EH (cell line): ENCODE data around the gene ADSL.
"Not testable (repeated sequence)": the region's sequence is repeated elsewhere in the genome, so short reads cannot be mapped to it uniquely, and the experiment has no call there.

Source experiments
- DNase-seq: peaks from one replicate; pipeline ENCODE4 v3.0.0-alpha.2; 2015; ENCODE audit warnings: low read depth

ADSL gene

GRCh38 chr22:40346185-40347118 lies at the start of gene ADSL:
TSS of gene ADSL (plus strand) at chr22:40346500. CDS start at chr22:40346559, 59 bp downstream.
- peak; percentile 89 for DNase-seq

GRCh38 chr22:40300316-40300715 lies 46.0 kb upstream of the ADSL start:
- DNase-seq, result no peak

DNA sequence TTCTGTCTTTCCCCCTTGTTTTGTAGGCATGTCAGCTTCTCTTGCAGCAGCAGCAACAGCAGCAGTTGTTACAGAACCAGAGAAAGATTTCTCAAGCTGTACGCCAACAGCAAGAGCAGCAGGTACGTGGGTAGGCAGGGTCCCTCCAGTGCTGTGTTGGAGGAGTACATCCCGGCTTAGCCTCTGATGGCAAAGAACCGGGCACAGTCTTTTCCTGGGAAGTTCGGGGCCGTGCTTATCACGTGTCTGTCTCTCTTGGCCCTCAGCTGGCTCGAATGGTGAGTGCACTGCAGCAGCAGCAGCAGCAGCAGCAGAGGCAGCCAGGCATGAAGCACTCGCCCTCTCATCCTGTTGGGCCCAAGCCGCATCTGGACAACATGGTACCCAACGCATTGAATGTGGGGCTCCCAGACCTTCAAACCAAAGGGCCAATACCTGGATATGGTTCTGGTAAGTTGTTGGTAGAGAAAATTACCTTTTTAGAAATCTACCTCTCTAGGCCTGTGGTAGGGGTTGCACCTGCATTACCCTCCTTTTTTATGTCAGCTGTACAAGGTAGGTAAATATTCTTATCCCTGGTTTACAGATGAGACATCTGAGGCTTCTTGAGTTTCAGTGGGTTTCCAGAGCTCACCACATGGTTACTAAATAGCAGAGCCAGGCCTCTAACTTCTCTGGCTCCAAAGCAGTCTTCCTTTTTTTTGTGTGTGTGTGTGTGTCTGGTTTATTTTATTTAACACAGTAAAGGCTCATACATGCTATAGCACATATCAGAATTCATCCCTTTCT lies 45.2 kb upstream of the ADSL start:
- no peak for DNase-seq

DNA sequence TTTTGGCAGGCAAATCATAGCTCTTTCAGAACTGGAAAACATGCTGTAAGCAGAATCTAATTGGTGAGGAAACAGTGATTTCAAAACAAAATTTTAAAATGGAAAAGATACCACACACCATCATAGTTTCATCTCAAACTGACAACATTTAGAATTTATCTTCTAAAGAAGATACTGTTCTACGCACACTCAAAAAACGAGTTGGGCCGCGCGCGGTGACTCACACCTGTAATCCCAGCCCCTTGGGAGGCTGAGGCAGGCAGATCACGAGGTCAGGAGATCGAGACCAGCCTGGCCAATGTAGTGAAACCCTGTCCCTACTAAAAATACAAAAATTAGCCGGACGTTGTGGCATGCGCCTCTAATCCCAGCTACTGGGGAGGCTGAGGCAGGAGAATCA lies 44.2 kb upstream of the ADSL start:
- no peak for DNase-seq

DNA sequence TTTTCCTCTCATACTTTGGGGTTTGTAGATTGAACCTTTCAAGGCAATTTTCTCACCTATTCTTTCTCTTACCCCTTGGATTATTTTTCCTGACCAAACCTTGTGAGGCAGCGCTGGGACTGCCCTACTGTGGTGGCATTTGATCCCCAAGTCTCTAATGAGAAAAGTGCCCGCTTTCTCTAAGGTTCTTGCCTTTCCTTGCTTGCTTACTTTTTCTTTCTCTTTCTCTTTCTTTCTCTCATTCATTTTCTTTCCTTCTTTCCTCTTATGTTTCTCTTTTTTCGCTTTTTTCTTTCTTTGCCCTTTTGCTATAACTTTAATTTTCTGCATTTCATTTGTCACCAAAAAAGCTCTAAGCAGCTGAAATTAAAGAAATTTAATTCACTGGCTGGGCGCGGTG lies 40.7 kb upstream of the ADSL start:
- DNase-seq, result no peak

GRCh38 chr22:40308999-40309573 lies 37.2 kb upstream of the ADSL start:
- DNase-seq, result no peak

DNA sequence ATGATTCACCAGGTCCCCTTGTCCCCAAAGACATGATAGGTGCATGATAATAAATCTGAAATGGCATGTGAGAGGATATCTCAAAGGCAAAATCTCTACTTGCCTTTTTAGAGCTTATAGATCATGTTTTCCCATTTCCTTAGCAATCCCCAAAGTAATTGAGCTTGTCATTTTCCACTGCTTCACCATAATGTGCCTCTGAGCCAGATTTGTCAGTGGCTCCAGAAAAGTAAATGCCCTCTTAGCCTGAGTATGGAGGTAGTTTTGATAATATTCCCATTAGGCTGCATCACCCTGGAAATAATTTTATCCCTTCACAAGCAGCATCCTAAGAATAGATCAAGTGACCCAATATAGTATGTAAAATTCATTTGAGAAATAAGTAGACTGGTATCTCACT lies 36.7 kb upstream of the ADSL start:
- DNase-seq, result no peak

DNA sequence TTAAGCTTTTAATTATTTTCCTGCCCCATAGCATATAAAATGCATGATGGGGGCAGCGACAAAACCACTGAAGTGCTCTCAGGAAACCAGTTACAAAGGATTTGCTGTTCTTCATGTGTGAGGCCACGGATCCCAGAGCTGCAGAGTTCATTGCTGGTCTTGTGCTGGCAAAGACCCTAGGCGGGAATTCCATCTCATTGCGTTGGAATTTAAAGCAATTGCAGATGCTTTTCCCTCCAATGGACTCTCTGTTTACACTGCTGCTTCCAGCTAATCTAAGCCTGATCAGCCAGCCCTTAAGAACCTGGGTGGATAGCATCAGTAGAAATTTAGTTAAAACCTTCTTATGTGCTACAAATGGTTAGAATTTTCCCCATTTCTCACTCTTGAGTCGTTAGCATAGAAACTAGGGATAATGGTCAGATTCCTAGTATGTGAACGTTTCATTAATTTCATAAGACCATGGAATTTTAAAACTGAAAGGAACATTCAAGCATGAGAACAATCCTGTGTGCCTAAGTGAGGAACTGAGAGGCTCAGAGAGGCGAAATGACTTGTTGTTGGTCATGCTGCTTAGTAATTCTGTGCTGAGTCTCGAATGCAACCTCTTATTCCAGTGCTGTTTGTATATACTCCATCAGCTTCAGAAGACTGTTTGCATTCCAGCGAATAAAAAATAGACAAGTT lies 36.1 kb upstream of the ADSL start:
- peak; percentile 95 for DNase-seq

- DNase-seq, result no peak
Observed at GRCh38 chr22:40310768-40311120, 35.6 kb upstream of the ADSL start.

DNA sequence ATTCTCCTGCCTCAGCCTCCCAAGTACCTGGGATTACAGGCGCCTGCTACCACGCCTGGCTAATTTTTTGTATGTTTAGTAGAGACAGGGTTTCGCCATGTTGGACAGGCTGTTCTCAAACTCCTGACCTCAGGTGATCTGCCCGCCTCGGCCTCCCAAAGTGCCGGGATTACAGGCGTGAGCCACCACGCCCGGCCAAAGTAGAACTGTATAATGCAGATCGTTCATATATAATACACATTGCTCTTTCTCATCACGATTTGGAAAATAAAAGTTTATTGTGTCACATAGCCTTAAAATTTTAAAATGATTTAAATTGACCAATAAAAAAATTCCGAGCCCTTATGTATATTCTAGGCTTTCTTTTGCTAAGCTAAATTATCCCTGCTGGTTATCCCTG lies 34.7 kb upstream of the ADSL start:
- not testable (repeated sequence) for DNase-seq

DNA sequence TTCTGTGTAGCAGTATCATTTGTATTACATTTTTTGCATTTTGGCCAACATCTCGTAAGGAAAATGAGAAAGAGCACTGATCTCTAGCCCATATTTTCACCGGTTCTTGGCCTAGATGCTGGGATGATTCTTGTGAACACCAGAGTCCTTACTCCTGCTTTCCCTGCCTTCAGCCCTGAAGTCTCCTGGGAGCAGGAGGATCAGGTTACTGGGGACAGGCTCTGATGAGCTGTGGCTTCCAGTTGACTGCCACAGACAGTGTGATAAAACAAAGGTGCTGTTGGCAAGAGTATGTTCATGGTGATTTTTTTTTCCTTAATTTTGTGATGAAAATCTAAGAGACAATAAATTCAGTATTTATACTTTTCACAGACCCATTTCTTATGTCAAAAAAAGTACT lies 34.2 kb upstream of the ADSL start:
- DNase-seq, result no peak

DNA sequence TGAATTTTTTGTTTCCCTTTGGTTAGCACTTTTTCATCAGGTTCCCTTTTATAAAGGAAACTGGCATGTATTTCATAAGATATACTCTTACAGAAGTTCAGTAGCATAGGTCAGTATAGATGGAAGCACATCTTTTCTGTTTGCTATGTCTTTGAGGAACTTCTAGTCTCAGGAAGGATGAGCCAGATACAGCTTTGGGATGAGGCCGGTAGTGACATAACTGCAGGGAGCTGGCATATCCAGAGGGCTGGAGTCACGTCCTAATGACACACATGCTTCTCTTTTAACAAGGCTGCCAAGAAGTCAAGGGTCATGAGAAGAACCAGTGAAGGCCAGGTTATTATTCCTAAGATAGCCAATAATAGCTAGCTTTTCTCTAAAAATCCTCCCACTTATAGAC lies 33.3 kb upstream of the ADSL start:
- no peak for DNase-seq

GRCh38 chr22:40314041-40314440 lies 32.3 kb upstream of the ADSL start:
- no peak for DNase-seq

GRCh38 chr22:40320687-40321086 lies 25.6 kb upstream of the ADSL start:
- DNase-seq, result no peak

DNA sequence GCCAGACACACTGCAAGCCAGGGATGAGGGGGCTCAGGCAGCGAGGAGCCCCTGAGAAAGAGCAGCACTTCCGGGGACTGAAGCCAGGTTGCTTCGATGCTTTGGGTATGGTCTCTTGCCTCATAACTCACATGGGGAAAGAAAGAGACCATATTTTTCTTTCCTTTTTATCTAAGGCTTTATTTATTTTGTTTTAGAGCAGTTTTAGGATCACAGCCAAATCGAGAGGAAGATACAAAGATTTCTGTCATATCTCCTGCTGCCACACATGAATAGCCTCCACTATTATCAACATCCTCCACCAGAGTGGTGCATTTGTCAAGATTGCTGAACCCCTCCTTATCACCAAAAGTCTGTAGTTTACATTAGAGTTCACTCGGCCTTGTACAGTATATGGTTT lies 24.3 kb upstream of the ADSL start:
- no peak for DNase-seq

GRCh38 chr22:40322818-40323447 lies 23.4 kb upstream of the ADSL start:
- DNase-seq, result no peak

- no peak for DNase-seq
Observed at GRCh38 chr22:40323681-40324171, 22.6 kb upstream of the ADSL start.

GRCh38 chr22:40324468-40325305 lies 21.6 kb upstream of the ADSL start:
- no peak for DNase-seq

GRCh38 chr22:40325315-40325714 lies 21.0 kb upstream of the ADSL start:
- no peak for DNase-seq

- peak; percentile 69 for DNase-seq
Observed at GRCh38 chr22:40326905-40327735, 19.2 kb upstream of the ADSL start.
